ENCODE results near the gene ZBTB40. TPM values are rescaled to one million over a fixed set of nuclear protein-coding genes. Genes with fewer than 3 reads are reported as not detected.

ZBTB40 gene
- polyA plus RNA-seq, 4 donors = 15.3 to 21.0 (median 18.8) TPM

DNA sequence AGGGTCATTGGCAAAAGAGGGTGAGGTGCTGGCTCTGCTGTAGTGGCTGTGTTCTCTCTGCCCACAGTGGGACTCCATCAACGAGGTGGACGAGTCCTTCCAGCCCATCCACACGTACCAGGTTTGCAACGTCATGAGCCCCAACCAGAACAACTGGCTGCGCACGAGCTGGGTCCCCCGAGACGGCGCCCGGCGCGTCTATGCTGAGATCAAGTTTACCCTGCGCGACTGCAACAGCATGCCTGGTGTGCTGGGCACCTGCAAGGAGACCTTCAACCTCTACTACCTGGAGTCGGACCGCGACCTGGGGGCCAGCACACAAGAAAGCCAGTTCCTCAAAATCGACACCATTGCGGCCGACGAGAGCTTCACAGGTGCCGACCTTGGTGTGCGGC, 124.5 kb downstream of the ZBTB40 start:
- DNase-seq (ENCODE audit: low read depth in 4 of 4, low spot score in 3 of 4) = no peak

DNA sequence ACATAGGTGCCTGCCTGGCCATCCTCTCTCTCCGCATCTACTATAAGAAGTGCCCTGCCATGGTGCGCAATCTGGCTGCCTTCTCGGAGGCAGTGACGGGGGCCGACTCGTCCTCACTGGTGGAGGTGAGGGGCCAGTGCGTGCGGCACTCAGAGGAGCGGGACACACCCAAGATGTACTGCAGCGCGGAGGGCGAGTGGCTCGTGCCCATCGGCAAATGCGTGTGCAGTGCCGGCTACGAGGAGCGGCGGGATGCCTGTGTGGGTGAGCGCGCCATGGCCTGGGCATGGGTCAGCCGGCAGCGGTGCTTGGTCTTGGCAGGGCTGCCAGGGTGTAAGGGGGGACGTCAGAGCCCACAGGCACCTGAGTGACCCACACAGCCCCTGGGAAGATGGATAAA, 125.0 kb downstream of the ZBTB40 start:
- no peak for DNase-seq (ENCODE audit: low read depth in 4 of 4, low spot score in 3 of 4)

DNA sequence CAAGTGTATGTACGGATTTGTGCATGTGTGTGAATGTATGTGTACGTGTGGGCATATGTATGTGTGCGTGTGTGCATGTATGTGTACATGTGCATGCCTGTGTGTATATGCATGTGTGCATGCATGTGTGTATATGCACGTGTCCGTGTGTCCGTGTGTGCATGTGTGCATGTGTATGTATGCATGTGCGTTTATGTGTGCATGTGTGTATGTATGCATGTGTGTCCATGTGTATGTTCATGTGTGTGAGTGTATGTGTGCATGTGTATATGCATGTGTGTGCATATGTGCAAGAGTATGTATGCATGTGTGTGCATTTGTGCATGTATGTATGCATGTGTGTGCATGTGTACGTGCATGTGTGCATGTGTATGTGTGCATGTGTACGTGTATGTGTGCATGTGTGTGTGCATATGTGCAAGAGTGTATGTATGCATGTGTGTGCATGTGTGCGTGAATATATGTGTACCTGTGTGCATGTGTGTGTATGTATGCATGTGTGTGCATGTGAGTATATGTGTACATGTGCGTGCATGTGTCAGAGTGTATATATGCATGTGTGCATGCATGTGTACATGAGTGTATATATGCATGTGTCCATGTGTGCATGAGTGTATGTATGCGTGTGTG, 127.2 kb downstream of the ZBTB40 start:
- DNase-seq (ENCODE audit: low read depth in 4 of 4, low spot score in 3 of 4) = no peak

DNA sequence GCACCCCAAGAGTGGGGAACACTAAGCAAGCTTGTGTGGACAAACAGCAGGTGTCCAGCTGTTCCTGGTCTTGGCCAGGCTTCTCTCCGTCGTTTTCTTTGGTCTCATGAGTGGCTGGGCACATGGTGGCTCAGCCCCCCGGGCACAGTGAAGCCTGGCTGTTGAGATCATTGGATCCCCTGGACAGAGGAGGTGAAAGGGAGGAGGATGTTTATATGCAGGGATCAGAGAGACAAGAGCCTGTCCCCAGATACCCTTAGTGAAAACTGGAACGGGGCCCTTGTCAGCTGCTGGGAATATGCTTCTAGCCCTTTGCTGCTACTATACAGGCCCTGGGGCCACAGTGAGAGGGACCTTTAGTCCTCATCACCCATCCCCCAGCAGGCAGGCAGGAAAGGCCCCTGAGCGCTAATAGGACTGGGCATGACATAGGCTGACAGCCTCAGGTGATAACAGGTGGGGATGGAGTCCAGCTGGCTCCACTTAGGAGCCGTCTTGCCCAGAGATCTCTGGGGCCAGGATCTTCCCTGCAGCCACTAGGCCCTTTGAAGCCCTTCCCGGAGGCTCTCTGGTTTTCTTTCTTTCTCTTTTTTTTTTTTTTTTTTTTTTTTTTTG, 128.0 kb downstream of the ZBTB40 start:
- no peak for DNase-seq (ENCODE audit: low read depth in 4 of 4, low spot score in 3 of 4)

Other genes with a start within 250 kb of the ZBTB40 start
- 1 to 10 TPM in 3 of 4 donors, not detected in 1; 1.2 to 2.0 (median 1.6) TPM for gene EPHA8, start 111.6 kb downstream of the ZBTB40 start, polyA plus RNA-seq (ENCODE audit: insufficient read length in 4 of 4)
- 10 to 100 TPM; 13.2 to 46.0 (median 15.8) TPM for gene C1QA, start 184.8 kb downstream of the ZBTB40 start, polyA plus RNA-seq (ENCODE audit: insufficient read length in 4 of 4)
- 10 to 100 TPM; 11.8 to 35.1 (median 14.6) TPM for gene C1QC, start 191.8 kb downstream of the ZBTB40 start, polyA plus RNA-seq (ENCODE audit: insufficient read length in 4 of 4)
- 10 to 100 TPM in 2 of 4 donors, 1 to 10 TPM in 2; 9.0 to 31.9 (median 10.1) TPM for gene C1QB, start 201.4 kb downstream of the ZBTB40 start, polyA plus RNA-seq (ENCODE audit: insufficient read length in 4 of 4)